ENCODE measurements around the gene IL1RAP.

The IL1RAP gene

DNA sequence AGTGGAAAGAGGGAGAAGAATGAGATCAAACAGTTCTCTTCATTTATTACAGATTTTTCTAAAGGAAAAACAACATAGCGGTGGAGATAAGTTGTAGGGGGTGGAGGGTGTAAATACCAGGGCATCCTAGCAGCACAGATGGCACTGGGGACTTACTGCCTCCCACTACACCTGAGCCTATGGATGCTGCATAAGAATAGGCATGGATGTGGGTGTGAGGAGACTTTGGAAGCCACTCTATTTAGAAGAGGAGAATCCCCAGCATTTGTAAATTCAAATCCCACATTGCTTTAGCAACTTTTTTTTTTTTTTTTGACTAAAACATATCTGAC, 27.4 kb upstream of the IL1RAP start:
- H3K27me3 ChIP-seq (ENCODE audit: control insufficient read depth, insufficient read depth, low read length): no peaks in the 10 kb centered on the region
- H3K27ac ChIP-seq: no peak overlapping the region
- no peak overlapping the region for H3K4me3 ChIP-seq (ENCODE audit: low read depth, low read length)
- no peaks in the 10 kb centered on the region for H3K79me2 ChIP-seq
- TF ChIP-seq CTCF (IDR thresholded peaks at IDR 0.05): no peak
- H2AFZ ChIP-seq: no peak overlapping the region
- no peak overlapping the region for H3K4me2 ChIP-seq (ENCODE audit: low read length)
- no peaks in the 10 kb centered on the region for H3K36me3 ChIP-seq (ENCODE audit: control insufficient read depth, insufficient read depth, low read length)
- H3K9ac ChIP-seq: no peak overlapping the region
- no peaks in the 10 kb centered on the region for H3K4me1 ChIP-seq
- no peaks in the 10 kb centered on the region for H3K9me3 ChIP-seq (ENCODE audit: control insufficient read depth, low read length)

DNA sequence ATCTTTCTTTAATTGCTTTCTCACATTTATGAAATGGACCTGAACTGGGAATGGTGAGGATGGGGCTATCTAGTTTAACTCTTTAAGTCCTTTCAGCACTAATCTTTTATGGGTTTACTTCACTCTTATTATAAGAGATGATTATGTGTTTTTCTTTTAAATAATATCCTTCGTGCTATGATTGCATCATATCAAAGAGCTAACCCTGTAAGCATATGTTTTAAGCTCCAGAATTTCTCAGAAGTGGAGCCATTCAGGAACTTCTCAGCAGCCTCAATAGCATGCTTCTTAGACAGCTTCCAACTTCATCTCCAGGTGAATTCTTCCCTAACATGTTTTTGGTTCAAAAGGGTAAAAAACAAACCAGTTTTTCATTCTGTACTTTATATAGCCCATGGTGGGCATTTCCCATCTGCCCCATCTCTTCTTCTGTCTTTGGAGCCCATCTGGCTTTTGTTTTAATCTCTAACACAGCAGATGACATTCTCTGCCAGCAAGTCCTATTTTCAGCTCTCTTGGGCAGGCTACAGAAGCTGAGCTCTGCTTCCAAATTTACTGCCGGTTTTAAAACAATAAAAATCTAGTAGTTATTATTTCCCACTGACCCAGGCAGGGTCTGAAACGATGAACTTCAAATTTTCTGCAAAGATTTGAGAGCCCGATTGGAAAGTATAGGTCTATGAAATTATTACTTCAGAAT, 26.8 kb upstream of the IL1RAP start:
- Histone ChIP-seq H3K9ac (no peak overlapping the region), H3K4me2 (ENCODE audit: low read length) (no peak overlapping the region), H3K36me3 (ENCODE audit: control insufficient read depth, insufficient read depth, low read length) (no peaks in the 10 kb centered on the region), H3K27ac (no peak overlapping the region), H3K9me3 (ENCODE audit: control insufficient read depth, low read length) (no peaks in the 10 kb centered on the region), H3K4me1 (no peaks in the 10 kb centered on the region), H3K79me2 (no peaks in the 10 kb centered on the region), H2AFZ (no peak overlapping the region), H3K27me3 (ENCODE audit: control insufficient read depth, insufficient read depth, low read length) (no peaks in the 10 kb centered on the region), H3K4me3 (ENCODE audit: low read depth, low read length) (no peak overlapping the region)
- TF ChIP-seq CTCF (IDR thresholded peaks at IDR 0.05): no peak

DNA sequence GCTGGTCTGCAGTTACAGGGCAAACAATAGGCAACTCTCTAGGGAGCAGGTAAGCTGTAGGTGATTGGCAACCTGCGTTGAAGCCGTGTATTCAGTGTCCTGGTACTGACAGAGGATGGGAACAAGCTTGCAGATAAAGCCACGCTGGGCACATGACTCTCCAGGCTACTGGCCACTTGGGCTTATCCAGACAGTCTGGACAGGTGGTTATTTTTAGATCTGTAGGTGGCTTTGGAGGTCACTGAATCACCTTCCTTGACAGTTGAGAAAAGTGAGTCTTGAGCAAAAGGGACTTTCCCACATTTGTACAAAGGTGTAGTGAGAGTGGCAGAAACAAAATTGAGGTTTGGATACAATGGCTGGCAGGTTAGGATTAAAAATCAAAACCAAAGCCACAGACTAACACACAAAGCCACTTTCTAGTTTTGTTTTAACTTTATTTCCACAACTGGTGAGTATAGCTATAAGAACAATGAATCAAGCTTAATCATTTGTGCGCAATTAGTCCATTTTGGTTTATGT, 22.3 kb upstream of the IL1RAP start:
- H3K27ac ChIP-seq: no peak overlapping the region
- no peak overlapping the region for H3K4me2 ChIP-seq (ENCODE audit: low read length)
- no peak overlapping the region for H2AFZ ChIP-seq
- no peaks in the 10 kb centered on the region for H3K36me3 ChIP-seq (ENCODE audit: control insufficient read depth, insufficient read depth, low read length)
- H3K27me3 ChIP-seq (ENCODE audit: control insufficient read depth, insufficient read depth, low read length): no peaks in the 10 kb centered on the region
- H3K4me1 ChIP-seq: no peaks in the 10 kb centered on the region
- no peaks in the 10 kb centered on the region for H3K9me3 ChIP-seq (ENCODE audit: control insufficient read depth, low read length)
- H3K79me2 ChIP-seq: no peaks in the 10 kb centered on the region
- no peak overlapping the region for H3K4me3 ChIP-seq (ENCODE audit: low read depth, low read length)
- TF ChIP-seq CTCF (IDR thresholded peaks at IDR 0.05): no peak
- no peak overlapping the region for H3K9ac ChIP-seq

DNA sequence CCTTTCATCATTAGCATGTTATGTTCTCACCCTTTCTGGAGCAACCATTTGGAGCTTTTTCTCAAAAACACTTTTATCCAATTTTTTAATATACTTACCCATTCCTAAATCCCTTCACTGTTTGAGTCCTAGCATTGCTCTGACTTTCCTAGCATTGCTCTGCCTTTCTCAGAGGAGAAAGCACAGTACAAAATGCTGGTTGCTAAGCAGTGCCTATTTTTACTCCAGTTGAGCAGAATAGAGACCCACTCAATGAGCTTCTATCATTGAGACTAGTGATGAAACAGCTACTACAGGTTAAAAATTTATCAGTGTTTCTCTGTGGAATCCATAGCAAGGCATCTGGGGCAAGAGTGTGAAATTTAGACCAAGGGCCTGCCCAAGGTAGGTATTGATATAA, 21.8 kb upstream of the IL1RAP start:
- Histone ChIP-seq H3K9ac (no peak overlapping the region), H3K27me3 (ENCODE audit: control insufficient read depth, insufficient read depth, low read length) (no peaks in the 10 kb centered on the region), H3K4me2 (ENCODE audit: low read length) (no peak overlapping the region), H3K9me3 (ENCODE audit: control insufficient read depth, low read length) (no peaks in the 10 kb centered on the region), H3K27ac (no peak overlapping the region), H3K4me1 (no peaks in the 10 kb centered on the region), H3K4me3 (ENCODE audit: low read depth, low read length) (no peak overlapping the region), H2AFZ (no peak overlapping the region), H3K79me2 (no peaks in the 10 kb centered on the region), H3K36me3 (ENCODE audit: control insufficient read depth, insufficient read depth, low read length) (no peaks in the 10 kb centered on the region)
- no peak for TF ChIP-seq CTCF (IDR thresholded peaks at IDR 0.05)

GRCh38 chr3:190492966-190493365, 20.9 kb upstream of the IL1RAP start:
- Histone ChIP-seq H3K9ac (no peak overlapping the region), H3K4me1 (no peaks in the 10 kb centered on the region), H3K4me2 (ENCODE audit: low read length) (no peak overlapping the region), H3K9me3 (ENCODE audit: control insufficient read depth, low read length) (no peaks in the 10 kb centered on the region), H3K36me3 (ENCODE audit: control insufficient read depth, insufficient read depth, low read length) (no peaks in the 10 kb centered on the region), H3K27ac (no peak overlapping the region), H3K4me3 (ENCODE audit: low read depth, low read length) (no peak overlapping the region), H3K27me3 (ENCODE audit: control insufficient read depth, insufficient read depth, low read length) (no peaks in the 10 kb centered on the region), H2AFZ (no peak overlapping the region), H3K79me2 (no peaks in the 10 kb centered on the region)
- no peak for TF ChIP-seq CTCF (IDR thresholded peaks at IDR 0.05)

All from parathyroid adenoma (tissue), 2 donors.